IMR-90 (cell line): Measurements from ENCODE around the gene PNMA8A. TPM values are rescaled to one million over a fixed set of nuclear protein-coding genes. Genes with fewer than 3 reads are reported as not detected.

Source experiments
- ATAC-seq: fragments of 200-7000 bp; cut with Tn5 transposase; 2 replicates; pipeline ENCODE4 v1.9.1; 2020; ENCODE audit warnings: low read depth, mild to moderate bottlenecking, moderate library complexity
- BruUV-seq: library from RNA; stranded (reverse); fragments of 400-500 nt; replicated peaks from 2 replicates; lab custom pipeline; 2021; lab: Mats Ljungman, UMichigan
- CTCF ChIA-PET: fragments of 300-600 bp; formaldehyde crosslinking; extraction: SDS; loops from one replicate; lab custom pipeline; 2021; ENCODE audit warnings: antibody characterized with exemption; lab: Yijun Ruan, JAX
- POLR2A ChIA-PET: fragments of 300-600 bp; sonication (Branson Sonifier 250); formaldehyde crosslinking; loops from one replicate; lab custom pipeline; 2022; ENCODE audit warnings: antibody characterized with exemption; ENCODE audit not compliant: unreplicated experiment; lab: Charles Lee
- DNase-seq: peaks from one replicate; pipeline ENCODE4 v3.0.0; 2013
- H2AFZ ChIP-seq: replicated peaks from 2 replicates; pipeline ENCODE3; 2013; ENCODE audit warnings: low read length, mild to moderate bottlenecking; ENCODE audit not compliant: poor library complexity
- H2AK5ac ChIP-seq: 2 replicates; pipeline ENCODE4 v1.6.1; 2013; ENCODE audit warnings: low read depth, low read length, inconsistent platforms
- H2AK9ac ChIP-seq: replicated peaks from 2 replicates; pipeline ENCODE3; 2013; ENCODE audit warnings: mild to moderate bottlenecking, low read depth, low read length, moderate library complexity; ENCODE audit not compliant: poor library complexity
- H2BK120ac ChIP-seq: 2 replicates; pipeline ENCODE4 v1.6.1; 2013; ENCODE audit warnings: low read depth, low read length, inconsistent platforms
- H2BK15ac ChIP-seq: 3 replicates; pipeline ENCODE4 v1.6.1; 2013; ENCODE audit warnings: low read depth, low read length, inconsistent platforms
- H2BK20ac ChIP-seq: 2 replicates; pipeline ENCODE4 v1.6.1; 2013; ENCODE audit warnings: low read depth, mild to moderate bottlenecking, inconsistent platforms, low read length, moderate library complexity
- H2BK5ac ChIP-seq: 2 replicates; pipeline ENCODE4 v1.6.1; 2013; ENCODE audit warnings: mild to moderate bottlenecking, low read depth, low read length, inconsistent platforms; ENCODE audit not compliant: poor library complexity, severe bottlenecking
- H3K14ac ChIP-seq: replicated peaks from 2 replicates; pipeline ENCODE4 v1.6.1; 2013; ENCODE audit warnings: low read depth, low read length, inconsistent platforms
- H3K18ac ChIP-seq: 2 replicates; pipeline ENCODE4 v1.6.1; 2013; ENCODE audit warnings: low read depth, low read length, control low read depth
- H3K23ac ChIP-seq: 2 replicates; pipeline ENCODE4 v1.6.1; 2013; ENCODE audit warnings: low read depth, low read length, inconsistent platforms
- H3K27ac ChIP-seq: 2 replicates; pipeline ENCODE4 v1.5.1; 2013; ENCODE audit warnings: mild to moderate bottlenecking, control low read depth, low read length; ENCODE audit not compliant: insufficient read depth
- H3K27me3 ChIP-seq: 2 replicates; pipeline ENCODE4 v1.6.1; 2013; ENCODE audit warnings: low read length; ENCODE audit not compliant: control insufficient read depth, insufficient read depth
- H3K36me3 ChIP-seq: 2 replicates; pipeline ENCODE4 v1.6.1; 2013; ENCODE audit warnings: low read length, mixed read lengths; ENCODE audit not compliant: control insufficient read depth, insufficient read depth
- H3K4ac ChIP-seq: 2 replicates; pipeline ENCODE4 v1.6.1; 2013; ENCODE audit warnings: low read depth, low read length, inconsistent platforms
- H3K4me1 ChIP-seq: 2 replicates; pipeline ENCODE4 v1.6.1; 2013; ENCODE audit warnings: low read length, mixed read lengths; ENCODE audit not compliant: control insufficient read depth, insufficient read depth
- H3K4me2 ChIP-seq: 2 replicates; pipeline ENCODE4 v1.6.1; 2013; ENCODE audit warnings: low read depth, mild to moderate bottlenecking, control low read depth, low read length, moderate library complexity
- H3K4me3 ChIP-seq: 2 replicates; pipeline ENCODE4 v1.5.1; 2013; ENCODE audit warnings: low read depth, mild to moderate bottlenecking, control low read depth, low read length, moderate library complexity; ENCODE audit not compliant: insufficient read depth
- H3K56ac ChIP-seq: 2 replicates; pipeline ENCODE4 v1.6.1; 2013; ENCODE audit warnings: low read length, inconsistent platforms; ENCODE audit not compliant: insufficient read depth; ENCODE audit errors: extremely low read depth
- H3K79me1 ChIP-seq, 2 experiments: 2 replicates each; pipeline ENCODE4 v1.6.1; 2013; ENCODE audit warnings: low read length in 2 of 2, inconsistent platforms in 1 of 2, low read depth in 1 of 2
- H3K9ac ChIP-seq: 2 replicates; pipeline ENCODE4 v1.6.1; 2013; ENCODE audit warnings: low read depth, low read length, control low read depth
- H3K9me1 ChIP-seq: 2 replicates; pipeline ENCODE4 v1.6.1; 2013; ENCODE audit warnings: low read length, inconsistent platforms; ENCODE audit not compliant: insufficient read depth
- H3K9me3 ChIP-seq: 2 replicates; pipeline ENCODE4 v1.6.1; 2013; ENCODE audit warnings: low read length; ENCODE audit not compliant: control insufficient read depth, insufficient read depth
- H4K20me1 ChIP-seq: 2 replicates; pipeline ENCODE4 v1.6.1; 2013; ENCODE audit warnings: low read length, inconsistent platforms; ENCODE audit not compliant: insufficient read depth
- H4K5ac ChIP-seq: 2 replicates; pipeline ENCODE4 v1.6.1; 2013; ENCODE audit warnings: mild to moderate bottlenecking, low read depth, low read length, control low read depth
- H4K8ac ChIP-seq, 2 experiments: 2 replicates each; pipeline ENCODE4 v1.6.1; 2013; ENCODE audit warnings: low read depth in 2 of 2, low read length in 2 of 2, control low read depth in 1 of 2, inconsistent platforms in 1 of 2
- H4K91ac ChIP-seq: 2 replicates; pipeline ENCODE4 v1.6.1; 2013; ENCODE audit warnings: low read depth, low read length, inconsistent platforms; ENCODE audit not compliant: insufficient read depth
- BHLHE40 ChIP-seq: fragments of 150-350 bp; IDR thresholded peaks from 2 replicates; pipeline ENCODE4 v1.6.1; 2016; ENCODE audit warnings: mild to moderate bottlenecking, low read depth, low read length
- CEBPB ChIP-seq: IDR thresholded peaks from 2 replicates; pipeline ENCODE4 v1.6.1; 2012; ENCODE audit warnings: low read depth, low read length, improper control_type of control experiment
- CHD1 ChIP-seq: IDR thresholded peaks from 2 replicates; pipeline ENCODE4 v1.6.1; 2012; ENCODE audit warnings: low read depth, low read length, improper control_type of control experiment
- CTCF ChIP-seq: conservative IDR thresholded peaks from 2 replicates; pipeline ENCODE4 v1.5.1; 2012; ENCODE audit warnings: mild to moderate bottlenecking, low read depth, low read length, improper control_type of control experiment
- FOS ChIP-seq: fragments of 150-350 bp; IDR thresholded peaks from 2 replicates; pipeline ENCODE4 v1.6.1; 2016; ENCODE audit warnings: low read depth, low read length
- MAFK ChIP-seq: IDR thresholded peaks from 2 replicates; pipeline ENCODE4 v1.6.1; 2012; ENCODE audit warnings: low read depth, low read length, improper control_type of control experiment
- MAZ ChIP-seq: IDR thresholded peaks from 2 replicates; pipeline ENCODE4 v1.6.1; 2012; ENCODE audit warnings: low read depth, mild to moderate bottlenecking, low read length, improper control_type of control experiment, moderate library complexity, borderline replicate concordance
- MXI1 ChIP-seq: IDR thresholded peaks from 2 replicates; pipeline ENCODE4 v1.6.1; 2012; ENCODE audit warnings: low read depth, mild to moderate bottlenecking, low read length, moderate library complexity, borderline replicate concordance
- NFE2L2 ChIP-seq: fragments of 150-350 bp; IDR thresholded peaks from 2 replicates; pipeline ENCODE4 v1.6.1; 2016; ENCODE audit warnings: low read depth, mild to moderate bottlenecking, low read length
- RAD21 ChIP-seq: IDR thresholded peaks from 2 replicates; pipeline ENCODE4 v1.6.1; 2012; ENCODE audit warnings: low read length, improper control_type of control experiment
- RCOR1 ChIP-seq: IDR thresholded peaks from 2 replicates; pipeline ENCODE4 v1.6.1; 2012; ENCODE audit warnings: mild to moderate bottlenecking, low read length, improper control_type of control experiment; ENCODE audit not compliant: insufficient replicate concordance
- RFX5 ChIP-seq: IDR thresholded peaks from 2 replicates; pipeline ENCODE4 v1.8.0; 2012; ENCODE audit warnings: low read depth, mild to moderate bottlenecking, low read length, moderate library complexity
- SMC3 ChIP-seq: fragments of 150-350 bp; IDR thresholded peaks from 2 replicates; pipeline ENCODE4 v1.6.1; 2016; ENCODE audit warnings: low read depth, mild to moderate bottlenecking, antibody characterized with exemption, low read length, moderate library complexity
- WGBS, 2 experiments: methylation state at CpG; one replicate each; pipeline versions ENCODE4 v1.1.5 to v1.1.7; 2013; ENCODE audit warnings: missing lambda C conversion rate in 2 of 2; ENCODE audit not compliant: insufficient read length in 1 of 2; ENCODE audit errors: extremely low coverage in 2 of 2; 5-methylcytosine and 5-hydroxymethylcytosine counted together
- dilution Hi-C: fragments of 300-500 bp; cut with HindIII; formaldehyde crosslinking; loops from one replicate; pipeline ENCODE4 v1.14.3; 2018; ENCODE audit warnings: low sequenced_read_pairs; ENCODE audit not compliant: unreplicated experiment
- in situ Hi-C: fragments of 300-500 bp; cut with MboI; formaldehyde crosslinking; loops from 3 replicates; pipeline ENCODE4 v1.14.3; 2019; ENCODE audit warnings: low sequenced_read_pairs, inconsistent platforms, mixed read lengths
- intact Hi-C: fragments of 100-400 bp; cut with micrococcal nuclease; formaldehyde crosslinking; loops from 2 replicates; pipeline ENCODE4 v1.10.0; 2022
- polyA plus RNA-seq, 3 experiments: library from polyadenylated mRNA; depleted of rRNA; stranded (reverse); fragments of >200 nt; gene quantifications; 2 replicates each; pipeline ENCODE4 v1.2.3, GENCODE V29; 2012; ENCODE audit warnings: low replicate concordance in 1 of 3
- total RNA-seq: library from RNA; depleted of rRNA; stranded (reverse); fragments of >200 nt; gene quantifications from 2 replicates; pipeline ENCODE4 v1.2.3, GENCODE V29; 2012

The PNMA8A gene
- total and polyA plus RNA-seq, 2 of the 4 experiments (the other 2 are of a cell fraction), result 0.77 to 0.90 TPM

- Histone ChIP-seq H3K4me2 (no peak overlapping the region), H3K27me3 (peaks cover 5% of the 10 kb centered on the region), H3K27ac (no peak overlapping the region), H2AK5ac (no peak overlapping the region), H3K18ac (no peak overlapping the region), H4K20me1 (no peaks in the 10 kb centered on the region), H2AK9ac (no peak overlapping the region), H2AFZ (no peak overlapping the region), H3K4me3 (no peak overlapping the region), H3K9me3 (no peaks in the 10 kb centered on the region), H2BK20ac (no peak overlapping the region), H3K79me1 (no peaks in the 10 kb centered on the region), H3K14ac (no peak overlapping the region), H3K9ac (no peak overlapping the region), H2BK120ac (no peak overlapping the region), H3K36me3 (no peaks in the 10 kb centered on the region), H2BK15ac (no peak overlapping the region), H3K4me1 (0 out of 2 replicates have a peak, but pooled peaks cover 1% of the 10 kb centered on the region), H3K9me1 (peaks cover 3% of the 10 kb centered on the region; the same call in 1 of the 2 replicates), H3K4ac (no peak overlapping the region), H3K23ac (no peak overlapping the region), H4K5ac (no peak overlapping the region), H4K91ac (no peak overlapping the region), H4K8ac (no peak overlapping the region), H3K56ac (no peak overlapping the region), H2BK5ac (no peak overlapping the region)
- ATAC-seq (no peak), DNase-seq (no peak)
- ChIA-PET POLR2A (no interaction called here), CTCF (interaction anchor here (0.7 kb wide), 1 partner anchor 130 kb away, joined by 4 read pairs; no protein-coding TSS in a partner anchor)
- no peak for TF ChIP-seq SMC3
- no peak for TF ChIP-seq NFE2L2
- no peak for TF ChIP-seq BHLHE40
- TF ChIP-seq CTCF, result no peak
- TF ChIP-seq RAD21, result no peak
- no peak for TF ChIP-seq RCOR1
- no peak for TF ChIP-seq MAFK
- no peak for TF ChIP-seq CEBPB
- no peak for TF ChIP-seq CHD1
- no peak for TF ChIP-seq RFX5
- no peak for TF ChIP-seq FOS
- no peak for TF ChIP-seq MXI1
- TF ChIP-seq MAZ, result no peak
- in situ Hi-C loops (no loop called here), intact Hi-C loops (no loop called here), dilution Hi-C loops (no loop called here)
- 57% methylated on average over 2 of the region's 5 CpGs; no CpG with 5 or more reads in 1 of the 2 experiments for WGBS, 2 experiments
- no TSS peak for BruUV-seq
These were observed 48.2 kb downstream of the PNMA8A start for GRCh38 chr19:46423188-46423587.
